Inflammatory macrophage (primary cell): ENCODE measurements around the gene MYMK.

Experiments used
- DNase-seq, 2 donors: peaks; one replicate each; pipeline ENCODE4 v3.0.0-alpha.2; 2020 to 2022

MYMK gene

GRCh38 chr9:133465984-133466383, 58.8 kb downstream of the MYMK start:
- no peak for DNase-seq

- no peak for DNase-seq
These were observed 60.1 kb downstream of the MYMK start for GRCh38 chr9:133464638-133465037.
